Fibroblast of pulmonary artery (primary cell): ENCODE measurements around the gene STK17B.

Source experiments
- DNase-seq: peaks from one replicate; pipeline ENCODE4 v3.0.0-alpha.2; 2010; ENCODE audit warnings: low read depth
- H3K4me3 ChIP-seq: replicated peaks from 2 replicates; pipeline ENCODE4 v1.5.1; 2011; ENCODE audit warnings: low read depth, mild to moderate bottlenecking, control low read depth, low read length, moderate library complexity
- TF ChIP-seq, protein P1 (sequence below): IDR thresholded peaks from 2 replicates; pipeline ENCODE4 v1.5.1; 2011; ENCODE audit warnings: mild to moderate bottlenecking, control low read depth, low read length, inconsistent platforms; ENCODE audit errors: missing control alignments

The STK17B gene

DNA sequence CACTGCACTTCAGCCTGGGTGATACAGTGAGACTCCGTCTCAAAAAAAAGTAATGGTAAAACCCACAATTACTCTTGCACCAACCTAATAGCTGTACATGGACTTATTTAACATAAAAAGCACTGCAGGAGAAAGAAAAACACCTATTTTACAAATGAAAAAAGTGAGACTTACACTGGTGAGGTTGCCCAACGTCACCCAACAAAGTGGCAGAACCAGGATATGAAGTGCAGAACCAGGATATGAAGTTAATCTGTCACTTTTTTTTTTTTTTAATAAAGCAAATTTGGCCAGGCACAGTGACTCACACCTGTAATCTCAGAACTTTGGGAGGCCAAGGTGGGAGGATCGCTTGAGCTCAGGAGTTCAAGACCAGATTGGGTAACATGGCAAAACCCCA is 13.5 kb upstream of the STK17B start:
- no peak for DNase-seq
- H3K4me3 ChIP-seq: no peak overlapping the region
- TF ChIP-seq, protein P1, sequence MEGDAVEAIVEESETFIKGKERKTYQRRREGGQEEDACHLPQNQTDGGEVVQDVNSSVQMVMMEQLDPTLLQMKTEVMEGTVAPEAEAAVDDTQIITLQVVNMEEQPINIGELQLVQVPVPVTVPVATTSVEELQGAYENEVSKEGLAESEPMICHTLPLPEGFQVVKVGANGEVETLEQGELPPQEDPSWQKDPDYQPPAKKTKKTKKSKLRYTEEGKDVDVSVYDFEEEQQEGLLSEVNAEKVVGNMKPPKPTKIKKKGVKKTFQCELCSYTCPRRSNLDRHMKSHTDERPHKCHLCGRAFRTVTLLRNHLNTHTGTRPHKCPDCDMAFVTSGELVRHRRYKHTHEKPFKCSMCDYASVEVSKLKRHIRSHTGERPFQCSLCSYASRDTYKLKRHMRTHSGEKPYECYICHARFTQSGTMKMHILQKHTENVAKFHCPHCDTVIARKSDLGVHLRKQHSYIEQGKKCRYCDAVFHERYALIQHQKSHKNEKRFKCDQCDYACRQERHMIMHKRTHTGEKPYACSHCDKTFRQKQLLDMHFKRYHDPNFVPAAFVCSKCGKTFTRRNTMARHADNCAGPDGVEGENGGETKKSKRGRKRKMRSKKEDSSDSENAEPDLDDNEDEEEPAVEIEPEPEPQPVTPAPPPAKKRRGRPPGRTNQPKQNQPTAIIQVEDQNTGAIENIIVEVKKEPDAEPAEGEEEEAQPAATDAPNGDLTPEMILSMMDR: no peak

DNA sequence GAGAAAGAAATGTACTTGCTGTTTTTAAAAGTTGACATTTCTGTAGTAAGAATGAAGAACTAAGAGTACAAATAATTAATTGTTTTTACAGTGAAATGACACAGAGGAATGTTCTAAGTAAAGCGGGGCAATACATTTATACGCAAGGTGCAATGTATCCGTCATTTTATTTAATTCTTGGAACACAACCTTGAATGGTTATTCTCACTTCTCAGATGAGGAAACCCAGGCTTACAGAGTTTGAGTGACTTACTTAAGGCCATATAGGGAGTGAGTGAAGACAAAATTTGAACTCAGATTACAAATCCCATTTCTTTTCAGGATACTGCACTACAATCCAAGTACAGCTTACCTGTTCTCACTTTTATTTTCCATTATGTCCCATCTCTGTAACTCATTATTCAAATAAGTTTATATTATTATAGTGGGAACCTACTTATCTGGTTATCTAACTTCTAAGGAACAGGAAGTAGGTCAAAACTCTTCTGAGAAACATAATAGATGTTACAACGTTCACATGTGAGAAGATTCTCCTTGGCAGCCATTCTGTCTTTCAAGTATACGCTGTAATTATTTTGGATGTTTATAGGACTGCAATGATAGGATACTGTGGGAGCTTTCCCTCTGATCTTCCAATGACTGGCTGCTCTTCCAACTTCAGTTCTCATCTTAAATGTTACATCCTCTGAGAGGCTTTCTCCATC is 12.3 kb upstream of the STK17B start:
- no peak overlapping the region for H3K4me3 ChIP-seq
- no peak for DNase-seq
- TF ChIP-seq, protein P1: no peak

DNA sequence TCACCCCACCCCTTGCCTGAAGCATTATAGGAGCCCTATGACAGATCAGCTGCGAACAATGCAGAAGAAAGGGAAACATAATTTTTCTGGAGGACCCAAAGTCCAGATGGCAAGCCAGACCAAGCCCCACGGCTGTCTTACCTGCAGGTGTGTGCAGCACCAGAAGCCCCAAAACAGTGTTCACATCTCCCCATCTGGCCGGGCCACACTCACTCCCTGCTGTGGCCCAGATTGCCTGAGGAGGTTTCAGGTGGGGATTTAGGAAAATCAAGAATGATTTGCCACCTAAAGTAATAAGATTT is 11.7 kb upstream of the STK17B start:
- no peak for DNase-seq
- no peak overlapping the region for H3K4me3 ChIP-seq
- TF ChIP-seq, protein P1: no peak

DNA sequence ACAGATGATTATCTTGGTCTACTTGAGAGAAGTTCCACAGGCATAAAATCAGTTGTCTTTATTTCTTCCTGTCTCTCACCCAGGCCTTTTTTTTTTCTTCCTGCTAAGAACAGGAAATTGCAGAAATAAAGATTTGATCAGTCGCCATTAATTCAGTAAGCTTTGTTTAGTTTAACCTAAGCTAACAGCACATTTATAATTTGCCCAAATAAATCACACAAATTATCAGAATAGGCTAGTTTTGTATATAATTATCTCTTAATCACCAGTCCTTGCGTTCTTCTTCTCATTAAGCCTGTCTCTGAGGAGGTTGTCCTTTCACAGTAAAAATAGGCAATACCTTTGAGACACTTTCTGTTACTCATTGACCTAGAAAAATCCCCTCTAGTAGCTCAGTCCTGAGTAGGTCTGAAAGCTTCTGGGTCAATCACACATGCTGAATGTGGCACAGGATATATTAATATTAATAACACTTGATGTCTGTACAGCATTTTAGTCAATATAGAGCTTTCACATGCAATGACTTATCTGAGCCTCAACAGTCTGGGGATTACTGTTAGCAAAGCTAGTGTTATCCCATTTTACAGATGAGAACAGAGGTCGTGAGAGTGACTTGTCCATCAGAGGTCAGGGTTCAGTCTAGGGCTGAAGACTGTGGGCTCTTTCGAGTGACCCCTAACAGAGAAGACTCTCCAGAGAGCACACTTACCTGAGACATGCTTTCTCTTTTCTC is 11.2 kb upstream of the STK17B start:
- no peak for DNase-seq
- TF ChIP-seq, protein P1: no peak
- H3K4me3 ChIP-seq: no peak overlapping the region

DNA sequence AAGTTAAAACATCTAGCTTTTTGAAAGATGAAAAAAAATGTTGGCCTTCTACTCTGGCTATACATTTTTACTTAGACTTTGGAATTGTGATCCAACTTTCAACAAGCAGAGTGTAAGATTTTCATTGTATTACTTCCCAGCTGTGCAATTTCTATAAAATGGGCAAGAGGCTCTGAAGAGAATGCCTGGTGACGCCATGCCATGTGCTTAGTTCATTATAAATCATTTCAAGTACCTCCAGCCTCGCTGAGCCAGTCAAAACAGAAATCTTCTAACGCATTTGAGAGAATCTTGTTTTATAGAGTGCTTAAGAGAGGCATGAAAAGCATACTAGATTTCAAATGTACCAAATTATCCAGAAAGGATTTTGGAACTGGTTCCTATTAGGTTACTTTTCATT is 10.1 kb upstream of the STK17B start:
- TF ChIP-seq, protein P1: no peak
- no peak overlapping the region for H3K4me3 ChIP-seq
- no peak for DNase-seq

DNA sequence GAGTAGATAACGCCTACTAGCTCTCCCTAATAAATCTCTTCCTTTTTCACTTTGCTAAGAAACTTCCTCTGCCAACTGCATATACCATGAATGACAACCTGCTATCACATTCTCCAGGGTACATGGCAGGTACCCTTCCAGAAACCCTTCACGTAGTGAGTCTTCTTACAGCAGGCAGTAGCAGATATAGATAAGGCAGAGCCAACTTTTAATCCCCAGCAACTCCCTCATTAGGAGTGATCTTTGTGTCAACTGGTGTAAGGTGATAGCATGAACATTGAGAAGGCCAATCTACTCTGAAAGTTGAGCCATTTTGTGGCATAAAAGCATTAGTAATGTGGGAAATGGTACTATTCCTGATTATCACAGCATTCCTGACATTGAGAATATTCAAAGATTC is 5.7 kb upstream of the STK17B start:
- DNase-seq: no peak
- no peak overlapping the region for H3K4me3 ChIP-seq
- TF ChIP-seq, protein P1: no peak
